Skeletal muscle satellite cell (primary cell): ENCODE data around the gene PLPP4.

Source experiments
- H3K27me3 ChIP-seq: 2 replicates; pipeline ENCODE4 v1.7.0; 2013; ENCODE audit warnings: low read length; ENCODE audit not compliant: control insufficient read depth, insufficient read depth
- H3K36me3 ChIP-seq: 2 replicates; pipeline ENCODE4 v1.7.0; 2013; ENCODE audit warnings: mild to moderate bottlenecking, control low read depth, low read length; ENCODE audit not compliant: insufficient read depth
- H3K4me1 ChIP-seq: 2 replicates; pipeline ENCODE4 v1.7.0; 2013; ENCODE audit warnings: low read length; ENCODE audit not compliant: control insufficient read depth, insufficient read depth
- H3K4me2 ChIP-seq: 2 replicates; pipeline ENCODE4 v1.7.0; 2013; ENCODE audit warnings: mild to moderate bottlenecking, low read length
- H3K4me3 ChIP-seq: 2 replicates; pipeline ENCODE4 v1.7.0; 2013; ENCODE audit warnings: low read length
- H3K9ac ChIP-seq: 2 replicates; pipeline ENCODE4 v1.7.0; 2013; ENCODE audit warnings: mild to moderate bottlenecking, low read depth, low read length, moderate library complexity
- H3K9me3 ChIP-seq: replicated peaks from 2 replicates; pipeline ENCODE4 v1.7.0; 2013; ENCODE audit warnings: mild to moderate bottlenecking, control low read depth, low read length

PLPP4 gene

GRCh38 chr10:120508393-120508792 lies 51.4 kb downstream of the PLPP4 start:
- Histone ChIP-seq H3K4me2 (no peak overlapping the region), H3K4me1 (no peaks in the 10 kb centered on the region), H3K9ac (no peak overlapping the region), H3K4me3 (no peak overlapping the region), H3K36me3 (no peaks in the 10 kb centered on the region), H3K9me3 (no peaks in the 10 kb centered on the region), H3K27me3 (no peaks in the 10 kb centered on the region)

GRCh38 chr10:120508966-120509365 lies 51.9 kb downstream of the PLPP4 start:
- no peaks in the 10 kb centered on the region for H3K27me3 ChIP-seq
- no peaks in the 10 kb centered on the region for H3K4me1 ChIP-seq
- H3K9ac ChIP-seq = no peak overlapping the region
- H3K4me3 ChIP-seq = no peak overlapping the region
- no peaks in the 10 kb centered on the region for H3K9me3 ChIP-seq
- no peaks in the 10 kb centered on the region for H3K36me3 ChIP-seq
- no peak overlapping the region for H3K4me2 ChIP-seq

GRCh38 chr10:120511165-120511564 lies 54.1 kb downstream of the PLPP4 start:
- H3K4me2 ChIP-seq = no peak overlapping the region
- no peaks in the 10 kb centered on the region for H3K27me3 ChIP-seq
- H3K4me3 ChIP-seq = no peak overlapping the region
- no peak overlapping the region for H3K9ac ChIP-seq
- no peaks in the 10 kb centered on the region for H3K4me1 ChIP-seq
- H3K9me3 ChIP-seq = no peaks in the 10 kb centered on the region
- no peaks in the 10 kb centered on the region for H3K36me3 ChIP-seq

GRCh38 chr10:120513307-120513796 lies 56.3 kb downstream of the PLPP4 start:
- H3K4me2 ChIP-seq = no peak overlapping the region
- no peaks in the 10 kb centered on the region for H3K9me3 ChIP-seq
- H3K27me3 ChIP-seq = no peaks in the 10 kb centered on the region
- H3K36me3 ChIP-seq = no peaks in the 10 kb centered on the region
- no peaks in the 10 kb centered on the region for H3K4me1 ChIP-seq
- no peak overlapping the region for H3K9ac ChIP-seq
- H3K4me3 ChIP-seq = no peak overlapping the region

GRCh38 chr10:120514035-120514620 lies 57.1 kb downstream of the PLPP4 start:
- Histone ChIP-seq H3K27me3 (no peaks in the 10 kb centered on the region), H3K9me3 (no peaks in the 10 kb centered on the region), H3K36me3 (no peaks in the 10 kb centered on the region), H3K4me2 (no peak overlapping the region), H3K4me3 (no peak overlapping the region), H3K9ac (no peak overlapping the region), H3K4me1 (no peaks in the 10 kb centered on the region)

- Histone ChIP-seq H3K4me1 (no peaks in the 10 kb centered on the region), H3K4me2 (no peak overlapping the region), H3K9me3 (no peaks in the 10 kb centered on the region), H3K9ac (no peak overlapping the region), H3K4me3 (no peak overlapping the region), H3K36me3 (no peaks in the 10 kb centered on the region), H3K27me3 (no peaks in the 10 kb centered on the region)
Observed at GRCh38 chr10:120514959-120515358, 57.9 kb downstream of the PLPP4 start.

- H3K9ac ChIP-seq = no peak overlapping the region
- H3K4me3 ChIP-seq = no peak overlapping the region
- no peaks in the 10 kb centered on the region for H3K27me3 ChIP-seq
- H3K4me2 ChIP-seq = no peak overlapping the region
- H3K36me3 ChIP-seq = no peaks in the 10 kb centered on the region
- H3K4me1 ChIP-seq = no peaks in the 10 kb centered on the region
- H3K9me3 ChIP-seq = no peaks in the 10 kb centered on the region
Observed at GRCh38 chr10:120515741-120516140, 58.7 kb downstream of the PLPP4 start.

- H3K4me2 ChIP-seq = no peak overlapping the region
- H3K4me3 ChIP-seq = no peak overlapping the region
- H3K4me1 ChIP-seq = no peaks in the 10 kb centered on the region
- no peak overlapping the region for H3K9ac ChIP-seq
- H3K36me3 ChIP-seq = no peaks in the 10 kb centered on the region
- H3K9me3 ChIP-seq = no peaks in the 10 kb centered on the region
- H3K27me3 ChIP-seq = no peaks in the 10 kb centered on the region
Observed at GRCh38 chr10:120516426-120516825, 59.4 kb downstream of the PLPP4 start.

- Histone ChIP-seq H3K9ac (no peak overlapping the region), H3K9me3 (no peaks in the 10 kb centered on the region), H3K4me3 (no peak overlapping the region), H3K4me1 (no peaks in the 10 kb centered on the region), H3K27me3 (no peaks in the 10 kb centered on the region), H3K4me2 (no peak overlapping the region), H3K36me3 (no peaks in the 10 kb centered on the region)
Observed at GRCh38 chr10:120517196-120517595, 60.2 kb downstream of the PLPP4 start.

GRCh38 chr10:120517881-120518484 lies 61.0 kb downstream of the PLPP4 start:
- no peak overlapping the region for H3K4me2 ChIP-seq
- no peaks in the 10 kb centered on the region for H3K9me3 ChIP-seq
- H3K9ac ChIP-seq = no peak overlapping the region
- H3K4me1 ChIP-seq = no peaks in the 10 kb centered on the region
- no peak overlapping the region for H3K4me3 ChIP-seq
- H3K36me3 ChIP-seq = no peaks in the 10 kb centered on the region
- H3K27me3 ChIP-seq = no peaks in the 10 kb centered on the region

- Histone ChIP-seq H3K36me3 (no peaks in the 10 kb centered on the region), H3K4me2 (no peak overlapping the region), H3K4me1 (no peaks in the 10 kb centered on the region), H3K9me3 (no peaks in the 10 kb centered on the region), H3K4me3 (no peak overlapping the region), H3K27me3 (no peaks in the 10 kb centered on the region), H3K9ac (no peak overlapping the region)
Observed at GRCh38 chr10:120521880-120522279, 64.9 kb downstream of the PLPP4 start.

- Histone ChIP-seq H3K27me3 (no peaks in the 10 kb centered on the region), H3K4me2 (no peak overlapping the region), H3K9ac (no peak overlapping the region), H3K36me3 (no peaks in the 10 kb centered on the region), H3K9me3 (no peaks in the 10 kb centered on the region), H3K4me1 (no peaks in the 10 kb centered on the region), H3K4me3 (no peak overlapping the region)
Observed at GRCh38 chr10:120527691-120528090, 70.7 kb downstream of the PLPP4 start.
